Osteoblast (primary cell): ENCODE data around the gene ZMAT5. TPM values are rescaled to one million over a fixed set of nuclear protein-coding genes. Genes with fewer than 3 reads are reported as not detected.

Experiments used
- DNase-seq: peaks from one replicate; pipeline ENCODE4 v3.0.0; 2011; ENCODE audit warnings: low spot score, mixed read lengths; ENCODE audit not compliant: insufficient read length; ENCODE audit errors: missing footprints
- H2AFZ ChIP-seq: 2 replicates; pipeline ENCODE4 v1.6.0; 2011; ENCODE audit warnings: mild to moderate bottlenecking, low read length
- H3K27ac ChIP-seq: 2 replicates; pipeline ENCODE4 v1.5.1; 2011; ENCODE audit warnings: mild to moderate bottlenecking, low read depth, low read length, moderate library complexity
- H3K27me3 ChIP-seq: 2 replicates; pipeline ENCODE4 v1.6.0; 2012; ENCODE audit warnings: mild to moderate bottlenecking, control low read depth, inconsistent platforms, low read length, moderate library complexity; ENCODE audit not compliant: insufficient read depth
- H3K36me3 ChIP-seq: 2 replicates; pipeline ENCODE4 v1.5.1; 2011; ENCODE audit warnings: mild to moderate bottlenecking, low read length, control low read depth, moderate library complexity; ENCODE audit not compliant: insufficient read depth
- H3K4me1 ChIP-seq: 2 replicates; pipeline ENCODE4 v1.5.1; 2011; ENCODE audit warnings: mild to moderate bottlenecking, low read length, control low read depth, moderate library complexity; ENCODE audit not compliant: insufficient read depth
- H3K4me2 ChIP-seq: 2 replicates; pipeline ENCODE4 v1.6.0; 2011; ENCODE audit warnings: mild to moderate bottlenecking, low read length; ENCODE audit not compliant: insufficient read depth
- H3K4me3 ChIP-seq: fragments of 200-600 bp; sonication (generic); 3 replicates; pipeline ENCODE4 v1.5.1; 2012; ENCODE audit warnings: mild to moderate bottlenecking, low read length, inconsistent platforms; ENCODE audit not compliant: insufficient read depth
- H3K79me2 ChIP-seq: 2 replicates; pipeline ENCODE4 v1.6.0; 2012; ENCODE audit warnings: mild to moderate bottlenecking, low read length, control low read depth, inconsistent platforms; ENCODE audit not compliant: insufficient read depth
- H3K9me3 ChIP-seq: 2 replicates; pipeline ENCODE4 v1.5.1; 2011; ENCODE audit warnings: low read depth, low read length, control low read depth
- H4K20me1 ChIP-seq: 2 replicates; pipeline ENCODE4 v1.6.0; 2012; ENCODE audit warnings: mild to moderate bottlenecking, low read length, control low read depth; ENCODE audit not compliant: insufficient read depth
- CTCF ChIP-seq: IDR thresholded peaks from 2 replicates; pipeline ENCODE4 v1.5.1; 2011; ENCODE audit warnings: mild to moderate bottlenecking, low read depth, low read length, moderate library complexity; ENCODE audit errors: extremely low read depth
- total RNA-seq: library from RNA; depleted of rRNA; stranded (reverse); fragments of >200 nt; gene quantifications from 2 replicates; pipeline ENCODE4 v1.2.3, GENCODE V29; 2012

ZMAT5 gene
- total RNA-seq, 1 donor: 15.6 TPM

- Histone ChIP-seq H3K27ac (no peak overlapping the region), H3K9me3 (no peaks in the 10 kb centered on the region), H3K4me1 (peaks cover 18% of the 10 kb centered on the region), H4K20me1 (no peaks in the 10 kb centered on the region), H3K27me3 (no peaks in the 10 kb centered on the region), H2AFZ (no peak overlapping the region), H3K36me3 (peaks cover 62% of the 10 kb centered on the region), H3K79me2 (no peaks in the 10 kb centered on the region), H3K4me2 (no peak overlapping the region), H3K4me3 (no peak overlapping the region)
- DNase-seq: peak; percentile 46
- TF ChIP-seq CTCF: no peak
Observed at GRCh38 chr22:29801796-29802195, 35.0 kb upstream of the ZMAT5 start.

GRCh38 chr22:29801153-29801552 lies 34.3 kb upstream of the ZMAT5 start:
- H2AFZ ChIP-seq: no peak overlapping the region
- H3K27ac ChIP-seq: no peak overlapping the region
- H4K20me1 ChIP-seq: no peaks in the 10 kb centered on the region
- H3K4me2 ChIP-seq: no peak overlapping the region
- peaks cover 61% of the 10 kb centered on the region for H3K36me3 ChIP-seq
- H3K27me3 ChIP-seq: no peaks in the 10 kb centered on the region
- peaks cover 18% of the 10 kb centered on the region for H3K4me1 ChIP-seq
- H3K4me3 ChIP-seq: no peak overlapping the region
- DNase-seq: no peak
- H3K79me2 ChIP-seq: no peaks in the 10 kb centered on the region
- TF ChIP-seq CTCF: no peak
- H3K9me3 ChIP-seq: no peaks in the 10 kb centered on the region

GRCh38 chr22:29799217-29799680 lies 32.4 kb upstream of the ZMAT5 start:
- peak; percentile 15 for TF ChIP-seq CTCF
- peak overlapping the region; percentile 49 for H2AFZ ChIP-seq
- peak; percentile 98 for DNase-seq
- peak overlapping the region; percentile 54 for H3K4me2 ChIP-seq
- H3K79me2 ChIP-seq: no peaks in the 10 kb centered on the region
- peaks cover 58% of the 10 kb centered on the region for H3K36me3 ChIP-seq
- H3K4me3 ChIP-seq: peak overlapping the region; percentile 15
- H3K27ac ChIP-seq: peak overlapping the region; percentile 75
- no peaks in the 10 kb centered on the region for H4K20me1 ChIP-seq
- peaks cover 18% of the 10 kb centered on the region for H3K4me1 ChIP-seq
- H3K27me3 ChIP-seq: no peaks in the 10 kb centered on the region
- no peaks in the 10 kb centered on the region for H3K9me3 ChIP-seq

GRCh38 chr22:29798801-29799200 lies 32.0 kb upstream of the ZMAT5 start:
- peak; percentile 1 for DNase-seq
- Histone ChIP-seq H3K4me3 (peak overlapping the region; percentile 15), H3K27ac (peak overlapping the region; percentile 75), H3K4me1 (peaks cover 18% of the 10 kb centered on the region), H3K36me3 (peaks cover 54% of the 10 kb centered on the region), H3K9me3 (no peaks in the 10 kb centered on the region), H2AFZ (peak overlapping the region; percentile 44), H3K27me3 (no peaks in the 10 kb centered on the region), H3K4me2 (peak overlapping the region; percentile 54), H4K20me1 (no peaks in the 10 kb centered on the region), H3K79me2 (no peaks in the 10 kb centered on the region)
- TF ChIP-seq CTCF: no peak
